HCT116 (cell line): ENCODE data around the gene GNG2.

Experiments
- ATF3 ChIP-seq: IDR thresholded peaks from 2 replicates; pipeline ENCODE4 v1.6.1; 2012
- CTCF ChIP-seq, 3 experiments: fragments of 200-600 bp in 1 of 3; sonication (generic) in 1 of 3; IDR thresholded peaks in 2 of 3; conservative IDR thresholded peaks in 1 of 3; 2 replicates each; pipeline ENCODE4 v1.5.1; 2012 to 2017; ENCODE audit warnings: low read depth in 2 of 3, low read length in 2 of 3, antibody characterized with exemption in 1 of 3, borderline replicate concordance in 1 of 3, control low read depth in 1 of 3, mild to moderate bottlenecking in 1 of 3, mixed read lengths in 1 of 3, mixed run types in 1 of 3, moderate library complexity in 1 of 3; ENCODE audit not compliant: insufficient read depth in 1 of 3
- EGR1 ChIP-seq: IDR thresholded peaks from 2 replicates; pipeline ENCODE4 v1.6.1; 2012; ENCODE audit warnings: low read depth
- ELF1 ChIP-seq: IDR thresholded peaks from 2 replicates; pipeline ENCODE4 v1.6.1; 2012; ENCODE audit warnings: low read depth, borderline replicate concordance
- EZH2 ChIP-seq: fragments of 200-600 bp; sonication (generic); IDR thresholded peaks from 2 replicates; pipeline ENCODE4 v1.6.1; 2017; ENCODE audit warnings: antibody characterized with exemption, mixed run types
- MAX ChIP-seq: IDR thresholded peaks from 2 replicates; pipeline ENCODE4 v1.6.1; 2012
- POLR2A ChIP-seq: IDR thresholded peaks from 2 replicates; pipeline ENCODE4 v1.7.0; 2011; ENCODE audit warnings: borderline replicate concordance; ENCODE audit not compliant: insufficient read depth, insufficient read length; ENCODE audit errors: extremely low read depth
- POLR2AphosphoS5 ChIP-seq: IDR thresholded peaks from 2 replicates; pipeline ENCODE4 v1.6.1; 2011; ENCODE audit warnings: mild to moderate bottlenecking, low read depth, low read length, moderate library complexity
- REST ChIP-seq: IDR thresholded peaks from 2 replicates; pipeline ENCODE4 v1.6.1; 2012; ENCODE audit warnings: low read depth
- SP1 ChIP-seq: IDR thresholded peaks from 2 replicates; pipeline ENCODE4 v1.6.1; 2012; ENCODE audit warnings: low read depth
- SRF ChIP-seq: IDR thresholded peaks from 2 replicates; pipeline ENCODE4 v1.6.1; 2012; ENCODE audit warnings: low read depth
- YY1 ChIP-seq: IDR thresholded peaks from 2 replicates; pipeline ENCODE4 v1.6.1; 2011; ENCODE audit warnings: low read length, low read depth, moderate library complexity, mild to moderate bottlenecking; ENCODE audit not compliant: insufficient replicate concordance; ENCODE audit errors: extremely low read depth
- ZNF274 ChIP-seq: fragments of 200-500 bp; sonication (Bioruptor generic); IDR thresholded peaks from 2 replicates; pipeline ENCODE4 v1.6.1; 2014; ENCODE audit warnings: mild to moderate bottlenecking, low read depth, low read length, inconsistent platforms

- TF ChIP-seq CTCF (IDR thresholded peaks at IDR 0.05 in 2 of 3, conservative IDR thresholded peaks at IDR 0.05 in 1 of 3; ENCODE audit: borderline replicate concordance in 1 of 3, insufficient read depth in 1 of 3, low read depth in 2 of 3, low read length in 2 of 3) = no peak
- no peak for TF ChIP-seq EGR1
- no peak for TF ChIP-seq YY1
- no peak for TF ChIP-seq EZH2
- no peak for TF ChIP-seq MAX
- TF ChIP-seq ATF3 = no peak
- TF ChIP-seq SP1 = no peak
- TF ChIP-seq POLR2AphosphoS5 = no peak
- TF ChIP-seq POLR2A = no peak
- TF ChIP-seq ELF1 = no peak
- TF ChIP-seq SRF = no peak
- TF ChIP-seq REST = no peak
- TF ChIP-seq ZNF274 = no peak
Observed at GRCh38 chr14:51889851-51890250, 29.4 kb downstream of the GNG2 start.
